IMR-90 (cell line): ENCODE results near the gene EXOG. TPM values are rescaled to one million over a fixed set of nuclear protein-coding genes. Genes with fewer than 3 reads are reported as not detected.

Experiments
- ATAC-seq: fragments of 200-7000 bp; cut with Tn5 transposase; 2 replicates; pipeline ENCODE4 v1.9.1; 2020; ENCODE audit warnings: low read depth, mild to moderate bottlenecking, moderate library complexity
- BruUV-seq: library from RNA; stranded (reverse); fragments of 400-500 nt; replicated peaks from 2 replicates; lab custom pipeline; 2021; lab: Mats Ljungman, UMichigan
- CTCF ChIA-PET: fragments of 300-600 bp; formaldehyde crosslinking; extraction: SDS; loops from one replicate; lab custom pipeline; 2021; ENCODE audit warnings: antibody characterized with exemption; lab: Yijun Ruan, JAX
- POLR2A ChIA-PET: fragments of 300-600 bp; sonication (Branson Sonifier 250); formaldehyde crosslinking; loops from one replicate; lab custom pipeline; 2022; ENCODE audit warnings: antibody characterized with exemption; ENCODE audit not compliant: unreplicated experiment; lab: Charles Lee
- DNase-seq: peaks from one replicate; pipeline ENCODE4 v3.0.0; 2013
- H2AFZ ChIP-seq: replicated peaks from 2 replicates; pipeline ENCODE3; 2013; ENCODE audit warnings: low read length, mild to moderate bottlenecking; ENCODE audit not compliant: poor library complexity
- H2AK5ac ChIP-seq: 2 replicates; pipeline ENCODE4 v1.6.1; 2013; ENCODE audit warnings: low read depth, low read length, inconsistent platforms
- H2AK9ac ChIP-seq: replicated peaks from 2 replicates; pipeline ENCODE3; 2013; ENCODE audit warnings: mild to moderate bottlenecking, low read depth, low read length, moderate library complexity; ENCODE audit not compliant: poor library complexity
- H2BK120ac ChIP-seq: 2 replicates; pipeline ENCODE4 v1.6.1; 2013; ENCODE audit warnings: low read depth, low read length, inconsistent platforms
- H2BK15ac ChIP-seq: 3 replicates; pipeline ENCODE4 v1.6.1; 2013; ENCODE audit warnings: low read depth, low read length, inconsistent platforms
- H2BK20ac ChIP-seq: 2 replicates; pipeline ENCODE4 v1.6.1; 2013; ENCODE audit warnings: low read depth, mild to moderate bottlenecking, inconsistent platforms, low read length, moderate library complexity
- H2BK5ac ChIP-seq: 2 replicates; pipeline ENCODE4 v1.6.1; 2013; ENCODE audit warnings: mild to moderate bottlenecking, low read depth, low read length, inconsistent platforms; ENCODE audit not compliant: poor library complexity, severe bottlenecking
- H3K14ac ChIP-seq: replicated peaks from 2 replicates; pipeline ENCODE4 v1.6.1; 2013; ENCODE audit warnings: low read depth, low read length, inconsistent platforms
- H3K18ac ChIP-seq: 2 replicates; pipeline ENCODE4 v1.6.1; 2013; ENCODE audit warnings: low read depth, low read length, control low read depth
- H3K23ac ChIP-seq: 2 replicates; pipeline ENCODE4 v1.6.1; 2013; ENCODE audit warnings: low read depth, low read length, inconsistent platforms
- H3K27ac ChIP-seq: 2 replicates; pipeline ENCODE4 v1.5.1; 2013; ENCODE audit warnings: mild to moderate bottlenecking, control low read depth, low read length; ENCODE audit not compliant: insufficient read depth
- H3K27me3 ChIP-seq: 2 replicates; pipeline ENCODE4 v1.6.1; 2013; ENCODE audit warnings: low read length; ENCODE audit not compliant: control insufficient read depth, insufficient read depth
- H3K36me3 ChIP-seq: 2 replicates; pipeline ENCODE4 v1.6.1; 2013; ENCODE audit warnings: low read length, mixed read lengths; ENCODE audit not compliant: control insufficient read depth, insufficient read depth
- H3K4ac ChIP-seq: 2 replicates; pipeline ENCODE4 v1.6.1; 2013; ENCODE audit warnings: low read depth, low read length, inconsistent platforms
- H3K4me1 ChIP-seq: 2 replicates; pipeline ENCODE4 v1.6.1; 2013; ENCODE audit warnings: low read length, mixed read lengths; ENCODE audit not compliant: control insufficient read depth, insufficient read depth
- H3K4me2 ChIP-seq: 2 replicates; pipeline ENCODE4 v1.6.1; 2013; ENCODE audit warnings: low read depth, mild to moderate bottlenecking, control low read depth, low read length, moderate library complexity
- H3K4me3 ChIP-seq: 2 replicates; pipeline ENCODE4 v1.5.1; 2013; ENCODE audit warnings: low read depth, mild to moderate bottlenecking, control low read depth, low read length, moderate library complexity; ENCODE audit not compliant: insufficient read depth
- H3K56ac ChIP-seq: 2 replicates; pipeline ENCODE4 v1.6.1; 2013; ENCODE audit warnings: low read length, inconsistent platforms; ENCODE audit not compliant: insufficient read depth; ENCODE audit errors: extremely low read depth
- H3K79me1 ChIP-seq, 2 experiments: 2 replicates each; pipeline ENCODE4 v1.6.1; 2013; ENCODE audit warnings: low read length in 2 of 2, inconsistent platforms in 1 of 2, low read depth in 1 of 2
- H3K9ac ChIP-seq: 2 replicates; pipeline ENCODE4 v1.6.1; 2013; ENCODE audit warnings: low read depth, low read length, control low read depth
- H3K9me1 ChIP-seq: 2 replicates; pipeline ENCODE4 v1.6.1; 2013; ENCODE audit warnings: low read length, inconsistent platforms; ENCODE audit not compliant: insufficient read depth
- H3K9me3 ChIP-seq: 2 replicates; pipeline ENCODE4 v1.6.1; 2013; ENCODE audit warnings: low read length; ENCODE audit not compliant: control insufficient read depth, insufficient read depth
- H4K20me1 ChIP-seq: 2 replicates; pipeline ENCODE4 v1.6.1; 2013; ENCODE audit warnings: low read length, inconsistent platforms; ENCODE audit not compliant: insufficient read depth
- H4K5ac ChIP-seq: 2 replicates; pipeline ENCODE4 v1.6.1; 2013; ENCODE audit warnings: mild to moderate bottlenecking, low read depth, low read length, control low read depth
- H4K8ac ChIP-seq, 2 experiments: 2 replicates each; pipeline ENCODE4 v1.6.1; 2013; ENCODE audit warnings: low read depth in 2 of 2, low read length in 2 of 2, control low read depth in 1 of 2, inconsistent platforms in 1 of 2
- H4K91ac ChIP-seq: 2 replicates; pipeline ENCODE4 v1.6.1; 2013; ENCODE audit warnings: low read depth, low read length, inconsistent platforms; ENCODE audit not compliant: insufficient read depth
- BHLHE40 ChIP-seq: fragments of 150-350 bp; IDR thresholded peaks from 2 replicates; pipeline ENCODE4 v1.6.1; 2016; ENCODE audit warnings: mild to moderate bottlenecking, low read depth, low read length
- CEBPB ChIP-seq: IDR thresholded peaks from 2 replicates; pipeline ENCODE4 v1.6.1; 2012; ENCODE audit warnings: low read depth, low read length, improper control_type of control experiment
- MXI1 ChIP-seq: IDR thresholded peaks from 2 replicates; pipeline ENCODE4 v1.6.1; 2012; ENCODE audit warnings: low read depth, mild to moderate bottlenecking, low read length, moderate library complexity, borderline replicate concordance
- POLR2A ChIP-seq: IDR thresholded peaks from 2 replicates; pipeline ENCODE4 v1.6.1; 2012; ENCODE audit warnings: mild to moderate bottlenecking, low read depth, low read length
- RCOR1 ChIP-seq: IDR thresholded peaks from 2 replicates; pipeline ENCODE4 v1.6.1; 2012; ENCODE audit warnings: mild to moderate bottlenecking, low read length, improper control_type of control experiment; ENCODE audit not compliant: insufficient replicate concordance
- SMC3 ChIP-seq: fragments of 150-350 bp; IDR thresholded peaks from 2 replicates; pipeline ENCODE4 v1.6.1; 2016; ENCODE audit warnings: low read depth, mild to moderate bottlenecking, antibody characterized with exemption, low read length, moderate library complexity
- whole genome bisulfite sequencing, 2 experiments: methylation state at CpG; one replicate each; pipeline versions ENCODE4 v1.1.5 to v1.1.7; 2013; ENCODE audit warnings: missing lambda C conversion rate in 2 of 2; ENCODE audit not compliant: insufficient read length in 1 of 2; ENCODE audit errors: extremely low coverage in 2 of 2; 5-methylcytosine and 5-hydroxymethylcytosine counted together
- dilution Hi-C: fragments of 300-500 bp; cut with HindIII; formaldehyde crosslinking; loops from one replicate; pipeline ENCODE4 v1.14.3; 2018; ENCODE audit warnings: low sequenced_read_pairs; ENCODE audit not compliant: unreplicated experiment
- in situ Hi-C: fragments of 300-500 bp; cut with MboI; formaldehyde crosslinking; loops from 3 replicates; pipeline ENCODE4 v1.14.3; 2019; ENCODE audit warnings: low sequenced_read_pairs, inconsistent platforms, mixed read lengths
- intact Hi-C: fragments of 100-400 bp; cut with micrococcal nuclease; formaldehyde crosslinking; loops from 2 replicates; pipeline ENCODE4 v1.10.0; 2022
- polyA plus RNA-seq, 3 experiments: library from polyadenylated mRNA; depleted of rRNA; stranded (reverse); fragments of >200 nt; gene quantifications; 2 replicates each; pipeline ENCODE4 v1.2.3, GENCODE V29; 2012; ENCODE audit warnings: low replicate concordance in 1 of 3
- total RNA-seq: library from RNA; depleted of rRNA; stranded (reverse); fragments of >200 nt; gene quantifications from 2 replicates; pipeline ENCODE4 v1.2.3, GENCODE V29; 2012

EXOG gene
- total and polyA plus RNA-seq, 2 of the 4 experiments (the other 2 are of a cell fraction) = 10.2 to 15.0 TPM

GRCh38 chr3:38549957-38550840 is 54.1 kb downstream of the EXOG start (continued):
- TF ChIP-seq CEBPB = no peak

- Histone ChIP-seq H4K20me1 (no peaks in the 10 kb centered on the region), H3K56ac (no peak overlapping the region), H3K27ac (no peak overlapping the region), H2BK5ac (no peak overlapping the region), H3K14ac (no peak overlapping the region), H2AK9ac (no peak overlapping the region), H3K18ac (no peak overlapping the region), H4K8ac (no peak overlapping the region), H2BK120ac (no peak overlapping the region), H3K9me3 (no peaks in the 10 kb centered on the region), H2BK15ac (no peak overlapping the region), H3K4me3 (no peak overlapping the region), H3K23ac (no peak overlapping the region), H3K27me3 (no peaks in the 10 kb centered on the region), H4K91ac (no peak overlapping the region), H3K9me1 (no peaks in the 10 kb centered on the region), H2AFZ (no peak overlapping the region), H4K5ac (no peak overlapping the region), H2BK20ac (no peak overlapping the region), H3K4me1 (no peaks in the 10 kb centered on the region), H3K9ac (no peak overlapping the region), H2AK5ac (no peak overlapping the region), H3K4ac (no peak overlapping the region), H3K36me3 (no peaks in the 10 kb centered on the region), H3K79me1 (no peaks in the 10 kb centered on the region), H3K4me2 (no peak overlapping the region)
- POLR2A ChIA-PET = no interaction called here
- CTCF ChIA-PET = no interaction called here
- no peak for ATAC-seq
- intact Hi-C loops (no loop called here), dilution Hi-C loops (no loop called here), in situ Hi-C loops (no loop called here)
- no TSS peak for BruUV-seq
- no peak for DNase-seq
- 93% methylated on average over 19 of the region's 30 CpGs; no CpG with 5 or more reads in 1 of the 2 experiments for WGBS, 2 experiments
- TF ChIP-seq BHLHE40 (no peak), POLR2A (no peak), SMC3 (no peak), MXI1 (no peak), RCOR1 (no peak)
Observed at GRCh38 chr3:38551026-38551832, 55.1 kb downstream of the EXOG start.
